NB4 (cell line): ENCODE measurements around the gene FKBP4.

Experiments
- DNase-seq: peaks from one replicate; pipeline ENCODE4 v3.0.0; 2010; ENCODE audit warnings: low read depth
- H3K4me3 ChIP-seq: one replicate; pipeline ENCODE4 v1.5.1; 2011; ENCODE audit warnings: mild to moderate bottlenecking, low read depth, low read length, moderate library complexity
- MYC ChIP-seq: IDR thresholded peaks from 2 replicates; pipeline ENCODE4 v1.6.1; 2011; ENCODE audit warnings: low read depth, low read length
- POLR2A ChIP-seq: IDR thresholded peaks from 2 replicates; pipeline ENCODE4 v1.6.1; 2011; ENCODE audit warnings: mild to moderate bottlenecking; ENCODE audit not compliant: insufficient read length; ENCODE audit errors: extremely low read depth
- TF ChIP-seq, protein P1 (sequence below): IDR thresholded peaks from one replicate; pipeline ENCODE4 v1.5.1; 2012; ENCODE audit warnings: low read depth, low read length
- TF ChIP-seq, protein P2 (sequence below): IDR thresholded peaks from 2 replicates; pipeline ENCODE4 v1.6.1; 2011; ENCODE audit warnings: low read depth, low read length

The FKBP4 gene, protein sequence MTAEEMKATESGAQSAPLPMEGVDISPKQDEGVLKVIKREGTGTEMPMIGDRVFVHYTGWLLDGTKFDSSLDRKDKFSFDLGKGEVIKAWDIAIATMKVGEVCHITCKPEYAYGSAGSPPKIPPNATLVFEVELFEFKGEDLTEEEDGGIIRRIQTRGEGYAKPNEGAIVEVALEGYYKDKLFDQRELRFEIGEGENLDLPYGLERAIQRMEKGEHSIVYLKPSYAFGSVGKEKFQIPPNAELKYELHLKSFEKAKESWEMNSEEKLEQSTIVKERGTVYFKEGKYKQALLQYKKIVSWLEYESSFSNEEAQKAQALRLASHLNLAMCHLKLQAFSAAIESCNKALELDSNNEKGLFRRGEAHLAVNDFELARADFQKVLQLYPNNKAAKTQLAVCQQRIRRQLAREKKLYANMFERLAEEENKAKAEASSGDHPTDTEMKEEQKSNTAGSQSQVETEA

DNA sequence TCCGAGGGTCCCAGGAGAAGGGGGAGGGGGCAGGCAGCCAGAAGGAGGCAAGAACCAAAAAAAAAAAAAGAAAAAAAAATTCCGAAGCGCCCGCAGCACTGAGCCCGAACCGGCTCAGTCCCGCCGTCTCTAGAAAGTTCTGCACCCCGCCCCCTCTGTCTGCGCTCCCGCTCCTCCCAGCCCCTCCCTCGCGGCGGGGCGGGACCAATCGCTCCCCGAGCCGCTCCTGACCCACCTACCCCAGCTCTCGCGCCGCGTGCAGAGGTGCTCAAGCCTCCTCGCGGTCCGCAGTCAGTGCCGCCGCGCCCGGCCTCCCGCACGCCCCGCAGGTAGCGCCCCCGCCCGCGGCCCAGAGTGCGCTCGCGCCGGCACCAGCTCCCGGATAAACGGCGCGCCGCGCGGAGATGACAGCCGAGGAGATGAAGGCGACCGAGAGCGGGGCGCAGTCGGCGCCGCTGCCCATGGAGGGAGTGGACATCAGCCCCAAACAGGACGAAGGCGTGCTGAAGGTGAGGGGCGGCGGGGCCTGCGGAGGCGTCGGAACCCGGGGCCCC, at the start of gene FKBP4:
FKBP4 (plus strand) TSS at position 235 of the 554 bp plus-strand sequence; CDS start at position 405, 170 bp downstream.
- peak; percentile 83 for DNase-seq
- TF ChIP-seq, protein P1, sequence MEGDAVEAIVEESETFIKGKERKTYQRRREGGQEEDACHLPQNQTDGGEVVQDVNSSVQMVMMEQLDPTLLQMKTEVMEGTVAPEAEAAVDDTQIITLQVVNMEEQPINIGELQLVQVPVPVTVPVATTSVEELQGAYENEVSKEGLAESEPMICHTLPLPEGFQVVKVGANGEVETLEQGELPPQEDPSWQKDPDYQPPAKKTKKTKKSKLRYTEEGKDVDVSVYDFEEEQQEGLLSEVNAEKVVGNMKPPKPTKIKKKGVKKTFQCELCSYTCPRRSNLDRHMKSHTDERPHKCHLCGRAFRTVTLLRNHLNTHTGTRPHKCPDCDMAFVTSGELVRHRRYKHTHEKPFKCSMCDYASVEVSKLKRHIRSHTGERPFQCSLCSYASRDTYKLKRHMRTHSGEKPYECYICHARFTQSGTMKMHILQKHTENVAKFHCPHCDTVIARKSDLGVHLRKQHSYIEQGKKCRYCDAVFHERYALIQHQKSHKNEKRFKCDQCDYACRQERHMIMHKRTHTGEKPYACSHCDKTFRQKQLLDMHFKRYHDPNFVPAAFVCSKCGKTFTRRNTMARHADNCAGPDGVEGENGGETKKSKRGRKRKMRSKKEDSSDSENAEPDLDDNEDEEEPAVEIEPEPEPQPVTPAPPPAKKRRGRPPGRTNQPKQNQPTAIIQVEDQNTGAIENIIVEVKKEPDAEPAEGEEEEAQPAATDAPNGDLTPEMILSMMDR: no peak
- TF ChIP-seq MYC: peak; percentile 85
- TF ChIP-seq POLR2A: peak; percentile 83
- TF ChIP-seq, protein P2, sequence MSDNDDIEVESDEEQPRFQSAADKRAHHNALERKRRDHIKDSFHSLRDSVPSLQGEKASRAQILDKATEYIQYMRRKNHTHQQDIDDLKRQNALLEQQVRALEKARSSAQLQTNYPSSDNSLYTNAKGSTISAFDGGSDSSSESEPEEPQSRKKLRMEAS: peak; percentile 79

DNA sequence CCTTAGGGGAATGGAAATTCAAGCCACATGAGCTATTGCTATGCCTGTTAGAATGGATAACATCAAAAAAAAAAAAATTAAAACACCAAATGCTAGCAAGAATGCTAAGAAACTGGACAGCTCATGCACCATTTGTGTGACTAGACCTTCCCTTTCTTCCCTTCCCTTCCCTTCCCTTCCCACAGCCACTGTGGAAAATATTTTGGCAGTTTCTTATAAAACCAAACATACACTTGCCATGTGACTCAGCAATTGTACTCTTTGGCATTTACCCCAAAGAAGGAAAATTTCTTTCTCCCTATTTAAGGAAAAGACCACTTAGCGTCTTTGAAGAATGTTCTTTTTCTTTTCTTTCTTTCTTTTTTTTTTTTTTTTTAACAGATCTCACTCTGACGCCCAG, 49.1 kb upstream of the FKBP4 start:
- no peak for DNase-seq
- H3K4me3 ChIP-seq: no peak overlapping the region
- TF ChIP-seq, protein P2: no peak
- TF ChIP-seq POLR2A: no peak
- TF ChIP-seq MYC: no peak
- TF ChIP-seq, protein P1: no peak

More for the DNA sequence above, at the start of gene FKBP4:
- H3K4me3 ChIP-seq: peak within 1 kb of the TSS; percentile 87

DNA sequence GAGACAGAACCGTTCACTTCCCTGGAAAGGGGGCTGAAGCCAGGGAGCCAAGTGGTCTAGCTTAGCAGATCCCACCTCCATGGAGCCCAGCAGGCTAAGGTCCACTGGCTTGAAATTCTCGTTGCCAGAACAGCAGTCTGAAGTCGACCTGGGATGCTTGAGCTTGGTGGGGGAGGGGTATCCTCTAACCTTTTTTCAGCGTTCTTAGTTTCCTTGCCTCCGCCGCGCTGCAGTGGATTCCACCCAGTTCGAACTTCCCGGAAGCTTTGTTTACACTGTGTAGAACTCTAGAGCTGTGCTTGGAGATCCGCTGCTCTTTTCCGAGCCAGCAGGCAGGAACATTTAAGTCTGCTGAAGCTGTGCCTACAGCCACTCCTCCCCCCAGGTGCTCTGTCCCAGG, 45.2 kb upstream of the FKBP4 start:
- DNase-seq: no peak
- TF ChIP-seq POLR2A (no peak), MYC (no peak)
- TF ChIP-seq, protein P1: no peak
- TF ChIP-seq, protein P2: no peak
- no peak overlapping the region for H3K4me3 ChIP-seq

DNA sequence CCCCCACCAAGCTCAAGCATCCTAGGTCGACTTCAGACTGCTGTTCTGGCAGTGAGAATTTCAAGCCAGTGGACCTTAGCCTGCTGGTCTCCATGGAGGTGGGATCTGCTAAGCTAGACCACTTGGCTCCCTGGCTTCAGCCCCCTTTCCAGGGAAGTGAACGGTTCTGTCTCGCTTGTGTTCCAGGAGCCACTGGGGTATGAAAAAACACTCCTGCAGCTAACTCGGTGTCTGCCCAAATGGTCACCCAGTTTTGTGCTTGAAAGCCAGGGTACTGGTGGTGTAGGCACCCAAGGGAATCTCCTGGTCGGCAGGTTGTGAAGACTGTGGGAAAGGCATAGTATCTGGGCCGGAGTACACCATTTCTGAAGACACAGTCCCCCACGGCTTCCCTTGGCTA, 44.6 kb upstream of the FKBP4 start:
- DNase-seq: no peak
- TF ChIP-seq, protein P2: no peak
- TF ChIP-seq, protein P1: no peak
- TF ChIP-seq POLR2A: no peak
- TF ChIP-seq MYC: no peak
- no peak overlapping the region for H3K4me3 ChIP-seq

DNA sequence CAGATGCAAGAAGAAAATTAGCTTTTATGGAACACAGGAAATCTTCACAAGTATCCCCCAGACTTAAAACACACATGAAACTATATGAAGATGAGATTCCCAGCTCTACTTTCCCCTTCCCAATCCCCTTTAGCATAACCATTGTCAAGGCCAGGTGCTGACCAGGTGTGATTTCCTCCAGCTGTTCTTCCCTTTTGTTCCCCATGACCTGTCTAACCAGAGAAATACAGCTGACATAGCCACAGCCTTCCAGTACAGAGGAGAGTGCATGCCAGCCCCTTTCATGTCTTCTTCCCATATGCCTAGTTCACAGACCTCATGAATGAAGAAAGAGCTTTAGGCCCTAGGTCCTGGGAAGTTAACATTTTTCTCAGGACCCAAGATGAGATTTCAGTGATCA, 43.5 kb upstream of the FKBP4 start:
- TF ChIP-seq MYC: no peak
- TF ChIP-seq, protein P1: no peak
- TF ChIP-seq, protein P2: no peak
- no peak for TF ChIP-seq POLR2A
- H3K4me3 ChIP-seq: no peak overlapping the region
- no peak for DNase-seq
